H1 (cell line): ENCODE measurements around the gene NCF4. TPM values are rescaled to one million over a fixed set of nuclear protein-coding genes. Genes with fewer than 3 reads are reported as not detected.
A peak's percentile ranks its signal among the peaks of the same experiment; 100 is the strongest.

Experiments
- CTCF ChIA-PET: fragments of 300-600 bp; sonication (Branson Sonifier 250); formaldehyde crosslinking; loops from one replicate; lab custom pipeline; 2021; ENCODE audit not compliant: partially characterized antibody; lab: Charles Lee
- POLR2A ChIA-PET: fragments of 300-600 bp; sonication (Branson Sonifier 250); formaldehyde crosslinking; loops from one replicate; lab custom pipeline; 2021; ENCODE audit warnings: inconsistent platforms; ENCODE audit not compliant: partially characterized antibody; lab: Charles Lee
- DNase-seq, 2 experiments: peaks; one replicate each; pipeline versions ENCODE4 v3.0.0 to v3.0.0-alpha.2; 2010 to 2022; ENCODE audit warnings: low spot score in 2 of 2, low read depth in 1 of 2, mixed read lengths in 1 of 2
- FAIRE-seq: peaks from 2 replicates; lab custom pipeline; 2011; peaks lifted over from hg19 to GRCh38; lab: Jason Lieb, UNC
- H2AFZ ChIP-seq: 2 replicates; pipeline ENCODE4 v1.8.1; 2012; ENCODE audit warnings: low read length, inconsistent platforms
- H2AK5ac ChIP-seq: 2 replicates; pipeline ENCODE4 v1.6.1; 2013; ENCODE audit warnings: low read depth, low read length
- H2BK120ac ChIP-seq: replicated peaks from 2 replicates; pipeline ENCODE3; 2013; ENCODE audit warnings: low read depth, low read length, inconsistent platforms
- H2BK12ac ChIP-seq: 2 replicates; pipeline ENCODE4 v1.6.1; 2013; ENCODE audit warnings: low read depth, low read length
- H2BK15ac ChIP-seq: 2 replicates; pipeline ENCODE4 v1.6.1; 2013; ENCODE audit warnings: low read length
- H2BK20ac ChIP-seq: 2 replicates; pipeline ENCODE4 v1.6.1; 2013; ENCODE audit warnings: low read length
- H2BK5ac ChIP-seq: 2 replicates; pipeline ENCODE4 v1.6.1; 2013; ENCODE audit warnings: low read depth, low read length
- H3K14ac ChIP-seq: 2 replicates; pipeline ENCODE4 v1.6.1; 2013; ENCODE audit warnings: inconsistent platforms; ENCODE audit not compliant: insufficient read length
- H3K18ac ChIP-seq: 2 replicates; pipeline ENCODE4 v1.6.1; 2013; ENCODE audit warnings: low read length; ENCODE audit errors: extremely low read depth
- H3K23ac ChIP-seq: 2 replicates; pipeline ENCODE4 v1.6.1; 2013; ENCODE audit warnings: inconsistent platforms; ENCODE audit not compliant: insufficient read length
- H3K23me2 ChIP-seq: 2 replicates; pipeline ENCODE4 v1.6.1; 2013; ENCODE audit warnings: low read depth, low read length
- H3K27ac ChIP-seq: 2 replicates; pipeline ENCODE4 v1.6.1; 2011; ENCODE audit warnings: low read depth, low read length, inconsistent platforms
- H3K27me3 ChIP-seq, 4 experiments: replicated peaks in 1 of 4; 1 replicate in 1 of 4; 2 replicates in 3 of 4; pipeline versions ENCODE4 v1.6.1 to v1.8.1; 2011 to 2013; ENCODE audit warnings: low read length in 3 of 4, mild to moderate bottlenecking in 3 of 4, inconsistent platforms in 2 of 4, mixed read lengths in 2 of 4, moderate library complexity in 1 of 4; ENCODE audit not compliant: control insufficient read depth in 3 of 4, insufficient read depth in 3 of 4; ENCODE audit errors: extremely low read depth in 1 of 4
- H3K36me3 ChIP-seq, 4 experiments: 2 replicates each; pipeline versions ENCODE4 v1.6.1 to v1.8.1; 2011 to 2013; ENCODE audit warnings: mild to moderate bottlenecking in 4 of 4, low read length in 3 of 4, moderate library complexity in 2 of 4, control low read depth in 1 of 4, inconsistent platforms in 1 of 4; ENCODE audit not compliant: insufficient read depth in 4 of 4, control insufficient read depth in 2 of 4
- H3K4ac ChIP-seq: replicated peaks from 2 replicates; pipeline ENCODE3; 2013; ENCODE audit warnings: low read length, low read depth, mixed read lengths, inconsistent platforms; ENCODE audit not compliant: insufficient read length
- H3K4me1 ChIP-seq, 4 experiments: replicated peaks in 1 of 4; 1 replicate in 1 of 4; 2 replicates in 3 of 4; pipeline versions ENCODE4 v1.6.1 to v1.8.1; 2011 to 2013; ENCODE audit warnings: low read length in 3 of 4, inconsistent platforms in 2 of 4, mixed read lengths in 1 of 4; ENCODE audit not compliant: insufficient read depth in 4 of 4, control insufficient read depth in 3 of 4
- H3K4me2 ChIP-seq, 2 experiments: 2 replicates each; pipeline versions ENCODE4 v1.6.1 to v1.8.1; 2011 to 2013; ENCODE audit warnings: low read depth in 2 of 2, low read length in 2 of 2, control low read depth in 1 of 2, inconsistent platforms in 1 of 2, mild to moderate bottlenecking in 1 of 2; ENCODE audit not compliant: insufficient read depth in 1 of 2
- H3K4me3 ChIP-seq, 4 experiments: fragments of 200-600, 300-600 bp in 1 of 4; sonication (generic), shearing (Covaris generic), sonication (Bioruptor Twin) in 1 of 4; 2 replicates each; pipeline versions ENCODE4 v1.5.1 to v1.8.1; 2011 to 2016; ENCODE audit warnings: low read length in 4 of 4, low read depth in 3 of 4, control low read depth in 2 of 4, inconsistent platforms in 2 of 4, mild to moderate bottlenecking in 2 of 4, mixed read lengths in 1 of 4, moderate library complexity in 1 of 4; ENCODE audit not compliant: insufficient read depth in 2 of 4; ENCODE audit errors: extremely low read depth in 1 of 4
- H3K56ac ChIP-seq: replicated peaks from 2 replicates; pipeline ENCODE3; 2013; ENCODE audit warnings: low read depth, mild to moderate bottlenecking, mixed read lengths, low read length, inconsistent platforms; ENCODE audit not compliant: insufficient read length
- H3K79me1 ChIP-seq: 2 replicates; pipeline ENCODE4 v1.6.1; 2013; ENCODE audit warnings: low read depth, low read length, control low read depth
- H3K79me2 ChIP-seq, 2 experiments: 2 replicates each; pipeline versions ENCODE4 v1.6.1 to v1.8.1; 2012 to 2013; ENCODE audit warnings: low read length in 2 of 2, mild to moderate bottlenecking in 2 of 2, inconsistent platforms in 1 of 2; ENCODE audit not compliant: insufficient read depth in 2 of 2, control insufficient read depth in 1 of 2
- H3K9ac ChIP-seq, 4 experiments: replicated peaks in 1 of 4; 1 replicate in 1 of 4; 2 replicates in 3 of 4; pipeline versions ENCODE4 v1.6.1 to v1.8.1; 2011 to 2013; ENCODE audit warnings: low read depth in 3 of 4, low read length in 3 of 4, control low read depth in 2 of 4, mild to moderate bottlenecking in 2 of 4, moderate library complexity in 2 of 4, inconsistent platforms in 1 of 4; ENCODE audit errors: extremely low read depth in 1 of 4
- H3K9me3 ChIP-seq, 2 experiments: 2 replicates each; pipeline versions ENCODE4 v1.6.1 to v1.8.1; 2012 to 2013; ENCODE audit warnings: mild to moderate bottlenecking in 2 of 2, moderate library complexity in 2 of 2, control low read depth in 1 of 2, inconsistent platforms in 1 of 2, low read depth in 1 of 2, low read length in 1 of 2, mixed read lengths in 1 of 2; ENCODE audit not compliant: insufficient read depth in 2 of 2
- H4K20me1 ChIP-seq, 2 experiments: replicated peaks in 1 of 2; 2 replicates each; pipeline versions ENCODE3 to v1.8.1; 2011 to 2013; ENCODE audit warnings: inconsistent platforms in 2 of 2, low read length in 2 of 2, mild to moderate bottlenecking in 1 of 2; ENCODE audit not compliant: insufficient read depth in 2 of 2, control insufficient read depth in 1 of 2
- H4K5ac ChIP-seq: 2 replicates; pipeline ENCODE4 v1.6.1; 2013; ENCODE audit warnings: low read length, low read depth, mixed read lengths, inconsistent platforms; ENCODE audit not compliant: insufficient read length
- H4K8ac ChIP-seq: 2 replicates; pipeline ENCODE4 v1.8.0; 2013; ENCODE audit warnings: mild to moderate bottlenecking, moderate library complexity, low read length, inconsistent platforms; ENCODE audit not compliant: insufficient read depth; ENCODE audit errors: extremely low read depth
- H4K91ac ChIP-seq: replicated peaks from 2 replicates; pipeline ENCODE3; 2013; ENCODE audit warnings: low read length, mixed read lengths, inconsistent platforms; ENCODE audit not compliant: insufficient read length
- CTCF ChIP-seq, 3 experiments: IDR thresholded peaks; 1 replicate in 2 of 3; 2 replicates in 1 of 3; pipeline versions ENCODE4 v1.5.1 to v1.6.1; 2011; ENCODE audit warnings: low read length in 3 of 3, mild to moderate bottlenecking in 3 of 3, inconsistent platforms in 2 of 3, low read depth in 1 of 3, moderate library complexity in 1 of 3; ENCODE audit not compliant: insufficient read depth in 1 of 3; ENCODE audit errors: control extremely low read depth in 1 of 3
- EZH2 ChIP-seq: fragments of 200-600 bp; sonication (generic); IDR thresholded peaks from 2 replicates; pipeline ENCODE4 v1.7.1; 2012; ENCODE audit warnings: low read depth, mild to moderate bottlenecking, moderate library complexity, low read length, inconsistent platforms; ENCODE audit not compliant: severe bottlenecking
- FOSL1 ChIP-seq: IDR thresholded peaks from 2 replicates; pipeline ENCODE4 v1.6.1; 2011; ENCODE audit warnings: mild to moderate bottlenecking, low read depth, low read length, moderate library complexity; ENCODE audit not compliant: insufficient read depth
- GTF2F1 ChIP-seq: IDR thresholded peaks from 2 replicates; pipeline ENCODE4 v1.6.1; 2012; ENCODE audit warnings: low read depth, low read length, improper control_type of control experiment, borderline replicate concordance
- NANOG ChIP-seq: IDR thresholded peaks from 2 replicates; pipeline ENCODE4 v1.6.1; 2011; ENCODE audit warnings: low read length, low read depth, mild to moderate bottlenecking, inconsistent platforms; ENCODE audit not compliant: insufficient read depth, poor library complexity, severe bottlenecking
- RAD21 ChIP-seq, 2 experiments: IDR thresholded peaks in 1 of 2; conservative IDR thresholded peaks in 1 of 2; 2 replicates each; pipeline ENCODE4 v1.6.1; 2011; ENCODE audit warnings: low read depth in 2 of 2, low read length in 2 of 2, improper control_type of control experiment in 1 of 2, inconsistent platforms in 1 of 2, mild to moderate bottlenecking in 1 of 2, moderate library complexity in 1 of 2
- RXRA ChIP-seq: IDR thresholded peaks from 2 replicates; pipeline ENCODE4 v1.6.1; 2011; ENCODE audit warnings: low read depth, mild to moderate bottlenecking, low read length, moderate library complexity; ENCODE audit not compliant: insufficient read depth
- SIX5 ChIP-seq: IDR thresholded peaks from 2 replicates; pipeline ENCODE4 v1.6.1; 2011; ENCODE audit warnings: mild to moderate bottlenecking, low read depth, low read length
- SRF ChIP-seq: IDR thresholded peaks from 2 replicates; pipeline ENCODE4 v1.6.1; 2011; ENCODE audit warnings: mild to moderate bottlenecking, low read depth, low read length, moderate library complexity
- TEAD4 ChIP-seq: IDR thresholded peaks from 2 replicates; pipeline ENCODE4 v1.6.1; 2012; ENCODE audit warnings: low read depth, low read length, inconsistent platforms, mixed read lengths
- WGBS, 2 experiments: shearing (Covaris generic) in 1 of 2; methylation state at CpG; one replicate each; pipeline versions ENCODE4 v1.1.6 to v1.1.7; 2013 to 2015; ENCODE audit warnings: low lambda C conversion rate in 2 of 2, mixed read lengths in 2 of 2, inconsistent platforms in 1 of 2, low coverage in 1 of 2, missing lambda C conversion rate in 1 of 2; ENCODE audit not compliant: insufficient replicate concordance in 2 of 2, insufficient coverage in 1 of 2, insufficient read length in 1 of 2; ENCODE audit errors: extremely low coverage in 1 of 2, missing lambda C conversion rate in 1 of 2; 5-methylcytosine and 5-hydroxymethylcytosine counted together
- polyA plus RNA-seq, 7 experiments: library from polyadenylated mRNA; depleted of rRNA in 3 of 7; stranded (reverse) in 5 of 7; unstranded in 2 of 7; fragments of >200 nt in 5 of 7; fragments of 200-250 nt in 2 of 7; gene quantifications; 1 replicate in 5 of 7; 2 replicates in 1 of 7; 4 replicates in 1 of 7; pipeline versions ENCODE4 v1.2.1 to v1.2.3, GENCODE V29; 2011 to 2013; ENCODE audit warnings: missing spikeins in 2 of 7, mixed read lengths in 2 of 7
- total RNA-seq: library from RNA; stranded (reverse); fragmentation: NEBNext Ultra II Directional; extraction: Animal tissue kit (Norgen Biotek cat#: 25700); gene quantifications from 2 replicates; pipeline ENCODE4 v1.2.1, GENCODE V29; 2021

NCF4 gene
- total and polyA plus RNA-seq, 2 of the 8 experiments (the other 6 are each of a cell fraction or from before 2014, with no cell fraction given): 0.20 TPM; not detected in 1

GRCh38 chr22:36922711-36923110, 61.9 kb downstream of the NCF4 start:
- Histone ChIP-seq H3K23ac (no peak overlapping the region), H4K5ac (no peak overlapping the region)
- TF ChIP-seq RAD21 (IDR thresholded peaks at IDR 0.05 in 1 of 2, conservative IDR thresholded peaks at IDR 0.05 in 1 of 2; ENCODE audit: low read depth in 2 of 2, low read length in 2 of 2) (no peak), SRF (no peak), NANOG (no peak), GTF2F1 (no peak), RXRA (no peak), FOSL1 (no peak), CTCF (IDR thresholded peaks at IDR 0.05; ENCODE audit: control extremely low read depth in 1 of 3, insufficient read depth in 1 of 3, low read depth in 1 of 3, low read length in 3 of 3) (no peak), EZH2 (no peak), TEAD4 (no peak), SIX5 (no peak)

More at GRCh38 chr22:36922711-36923110, 61.9 kb downstream of the NCF4 start:
- H3K23me2 ChIP-seq: peaks cover 5% of the 10 kb centered on the region
- no peaks in the 10 kb centered on the region for H3K79me1 ChIP-seq
- peaks cover 0 to 2% (median 0%) of the 10 kb centered on the region in 4 experiments; a peak in 1 of 7 replicates for H3K27me3 ChIP-seq
- no peak overlapping the region for H2BK20ac ChIP-seq
- H2AFZ ChIP-seq: no peak overlapping the region
- H3K9me3 ChIP-seq: no peaks in the 10 kb centered on the region; a peak in 1 of 4 replicates
- ChIA-PET POLR2A (no interaction called here), CTCF (interaction anchor here (1.9 kb wide), 1 partner anchor 9 kb away, joined by 6 read pairs; the partner anchor contains the start of gene CSF2RB)
- H3K4me1 ChIP-seq: peaks cover 0 to 9% (median 3%) of the 10 kb centered on the region in 4 experiments; a peak in 4 of 7 replicates
- no peak overlapping the region for H2BK12ac ChIP-seq
- H4K91ac ChIP-seq: peak overlapping the region; percentile 49
- no peak overlapping the region for H3K4me2 ChIP-seq
- H2BK15ac ChIP-seq: no peak overlapping the region
- no peak overlapping the region for H3K4ac ChIP-seq
- FAIRE-seq: no peak
- no peak overlapping the region for H3K27ac ChIP-seq
- H3K14ac ChIP-seq: no peak overlapping the region
- no peak overlapping the region for H3K9ac ChIP-seq
- peak overlapping the region; percentile 38; the same call in 1 of the 2 replicates for H4K8ac ChIP-seq
- no peaks in the 10 kb centered on the region for H3K79me2 ChIP-seq
- no peak overlapping the region for H2BK5ac ChIP-seq
- WGBS, 2 experiments: 87% methylated on average over 6 of the region's 7 CpGs; no CpG with 5 or more reads in 1 of the 2 experiments
- no peak overlapping the region for H3K56ac ChIP-seq
- no peaks in the 10 kb centered on the region for H3K36me3 ChIP-seq
- H4K20me1 ChIP-seq: peaks cover 0 to 5% of the 10 kb centered on the region in 2 experiments
- H3K4me3 ChIP-seq: no peak overlapping the region
- no peak for DNase-seq
- H2BK120ac ChIP-seq: no peak overlapping the region
- no peak overlapping the region for H2AK5ac ChIP-seq
- H3K18ac ChIP-seq: no peak overlapping the region
